ENCODE measurements around the gene TMED6.

DNA sequence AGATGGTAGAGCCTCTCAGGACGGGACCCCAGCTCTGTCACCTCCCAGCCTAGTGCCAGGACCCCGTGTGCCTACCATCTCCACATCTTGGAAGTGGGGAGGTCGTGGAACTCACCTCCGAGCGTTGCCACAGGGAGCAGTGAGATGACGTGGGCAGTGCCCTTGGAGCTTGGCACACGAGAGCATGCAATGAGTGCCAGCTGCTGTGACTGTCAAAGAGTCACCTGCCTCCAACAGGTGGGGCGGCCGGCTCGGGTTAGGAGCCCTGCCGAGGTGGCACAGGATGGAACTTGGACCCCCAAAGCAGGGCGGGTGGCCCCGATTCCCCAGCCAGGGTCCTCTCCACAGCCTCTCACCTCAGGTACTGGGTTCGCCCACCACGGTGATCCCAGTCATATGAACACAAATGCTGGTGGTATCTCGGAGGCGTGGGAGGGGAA lies 35.0 kb downstream of the TMED6 start:
- TF ChIP-seq, protein P1, sequence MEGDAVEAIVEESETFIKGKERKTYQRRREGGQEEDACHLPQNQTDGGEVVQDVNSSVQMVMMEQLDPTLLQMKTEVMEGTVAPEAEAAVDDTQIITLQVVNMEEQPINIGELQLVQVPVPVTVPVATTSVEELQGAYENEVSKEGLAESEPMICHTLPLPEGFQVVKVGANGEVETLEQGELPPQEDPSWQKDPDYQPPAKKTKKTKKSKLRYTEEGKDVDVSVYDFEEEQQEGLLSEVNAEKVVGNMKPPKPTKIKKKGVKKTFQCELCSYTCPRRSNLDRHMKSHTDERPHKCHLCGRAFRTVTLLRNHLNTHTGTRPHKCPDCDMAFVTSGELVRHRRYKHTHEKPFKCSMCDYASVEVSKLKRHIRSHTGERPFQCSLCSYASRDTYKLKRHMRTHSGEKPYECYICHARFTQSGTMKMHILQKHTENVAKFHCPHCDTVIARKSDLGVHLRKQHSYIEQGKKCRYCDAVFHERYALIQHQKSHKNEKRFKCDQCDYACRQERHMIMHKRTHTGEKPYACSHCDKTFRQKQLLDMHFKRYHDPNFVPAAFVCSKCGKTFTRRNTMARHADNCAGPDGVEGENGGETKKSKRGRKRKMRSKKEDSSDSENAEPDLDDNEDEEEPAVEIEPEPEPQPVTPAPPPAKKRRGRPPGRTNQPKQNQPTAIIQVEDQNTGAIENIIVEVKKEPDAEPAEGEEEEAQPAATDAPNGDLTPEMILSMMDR (conservative IDR thresholded peaks at IDR 0.05 in 1 of 2, IDR thresholded peaks at IDR 0.05 in 1 of 2; ENCODE audit: low read depth in 1 of 2, low read length in 2 of 2), result no peak
- no peak for TF ChIP-seq EZH2 (IDR thresholded peaks at IDR 0.05; ENCODE audit: low read length, missing control alignments)

All from fibroblast of lung (primary cell).